B cell (primary cell): Measurements from ENCODE around the gene GCKR. TPM values are rescaled to one million over a fixed set of nuclear protein-coding genes. Genes with fewer than 3 reads are reported as not detected.

ENCODE experiments used
- ATAC-seq: fragments of 200-7000 bp; cut with Tn5 transposase; one replicate; pipeline ENCODE4 v1.10.0; 2021; ENCODE audit warnings: low read depth, mild to moderate bottlenecking, moderate number of reproducible peaks, moderate library complexity
- CTCF ChIA-PET: fragments of 350-600 bp; sonication (Branson Sonifier 250); formaldehyde crosslinking; loops from one replicate; lab custom pipeline; 2021; ENCODE audit warnings: antibody characterized with exemption, inconsistent platforms; lab: Charles Lee
- POLR2A ChIA-PET: fragments of 350-600 bp; sonication (Branson Sonifier 250); formaldehyde crosslinking; loops from one replicate; lab custom pipeline; 2021; ENCODE audit warnings: antibody characterized with exemption; lab: Charles Lee
- DNase-seq: peaks from one replicate; pipeline ENCODE4 v3.0.0; 2013
- H2AFZ ChIP-seq: 2 replicates; pipeline ENCODE4 v1.6.1; 2012; ENCODE audit warnings: mild to moderate bottlenecking, low read depth, low read length; ENCODE audit not compliant: insufficient read depth, poor library complexity, severe bottlenecking
- H3K27ac ChIP-seq, 2 donors: 1 replicate in 1 of 2; 2 replicates in 1 of 2; pipeline ENCODE4 v1.5.1; 2012 to 2013; ENCODE audit warnings: low read length in 2 of 2, mild to moderate bottlenecking in 2 of 2, moderate library complexity in 1 of 2
- H3K27me3 ChIP-seq, 4 experiments: fragments of 200-600 bp in 1 of 4; sonication (generic) in 1 of 4; replicated peaks in 1 of 4; 1 replicate in 2 of 4; 2 replicates in 2 of 4; pipeline versions ENCODE4 v1.6.1 to v1.7.0; 2013 to 2016; ENCODE audit warnings: low read length in 3 of 4, mild to moderate bottlenecking in 2 of 4, mixed read lengths in 1 of 4, moderate library complexity in 1 of 4; ENCODE audit not compliant: insufficient read depth in 4 of 4, control insufficient read depth in 3 of 4; ENCODE audit errors: control extremely low read depth in 1 of 4
- H3K36me3 ChIP-seq, 2 experiments: replicated peaks in 1 of 2; 1 replicate in 1 of 2; 2 replicates in 1 of 2; pipeline versions ENCODE4 v1.6.1 to v1.7.1; 2013; ENCODE audit warnings: low read length in 1 of 2; ENCODE audit not compliant: insufficient read depth in 2 of 2, control insufficient read depth in 1 of 2; ENCODE audit errors: control extremely low read depth in 1 of 2, extremely low read depth in 1 of 2
- H3K4me1 ChIP-seq, 2 donors: fragments of 200-600 bp in 1 of 2; sonication (generic) in 1 of 2; 1 replicate in 1 of 2; 2 replicates in 1 of 2; pipeline versions ENCODE4 v1.5.1 to v1.6.1; 2013 to 2017; ENCODE audit warnings: low read length in 2 of 2; ENCODE audit not compliant: control insufficient read depth in 2 of 2, insufficient read depth in 2 of 2
- H3K4me2 ChIP-seq: replicated peaks from 2 replicates; pipeline ENCODE3; 2012; ENCODE audit warnings: mild to moderate bottlenecking, low read depth, low read length; ENCODE audit not compliant: poor library complexity, severe bottlenecking
- H3K4me3 ChIP-seq, 5 experiments: fragments of 200-600 bp in 1 of 5; sonication (generic) in 1 of 5; 1 replicate in 3 of 5; 2 replicates in 2 of 5; pipeline versions ENCODE4 v1.5.1 to v1.7.0; 2011 to 2016; ENCODE audit warnings: low read length in 4 of 5, mild to moderate bottlenecking in 4 of 5, low read depth in 2 of 5, control low read depth in 1 of 5, moderate library complexity in 1 of 5; ENCODE audit not compliant: insufficient read depth in 1 of 5; ENCODE audit errors: control extremely low read depth in 1 of 5, extremely low read depth in 1 of 5
- H3K79me2 ChIP-seq: fragments of 200-600 bp; sonication (generic); one replicate; pipeline ENCODE4 v1.6.0; 2016; ENCODE audit warnings: low read length; ENCODE audit not compliant: control insufficient read depth, insufficient read depth
- H3K9ac ChIP-seq: fragments of 200-600 bp; sonication (generic); 2 replicates; pipeline ENCODE4 v1.6.1; 2017; ENCODE audit warnings: mild to moderate bottlenecking, low read length, moderate library complexity
- H3K9me3 ChIP-seq, 3 donors: one replicate each; pipeline versions ENCODE4 v1.6.1 to v1.7.1; 2013; ENCODE audit warnings: low read length in 2 of 3; ENCODE audit not compliant: control insufficient read depth in 2 of 3, insufficient read depth in 1 of 3; ENCODE audit errors: control extremely low read depth in 1 of 3
- H4K20me1 ChIP-seq: 2 replicates; pipeline ENCODE4 v1.6.0; 2012; ENCODE audit warnings: mild to moderate bottlenecking, low read length; ENCODE audit not compliant: insufficient read depth, control insufficient read depth, poor library complexity, severe bottlenecking
- H3K27ac Mint-ChIP-seq: one replicate; pipeline ENCODE4 v1.8.0; 2021; ENCODE audit warnings: mixed read lengths
- H3K27me3 Mint-ChIP-seq: one replicate; pipeline ENCODE4 v1.8.0; 2021; ENCODE audit warnings: mixed read lengths
- H3K4me1 Mint-ChIP-seq: one replicate; pipeline ENCODE4 v1.8.0; 2021; ENCODE audit warnings: mixed read lengths
- H3K4me3 Mint-ChIP-seq: one replicate; pipeline ENCODE4 v1.8.0; 2021; ENCODE audit warnings: mixed read lengths
- H3K9me3 Mint-ChIP-seq: one replicate; pipeline ENCODE4 v1.8.0; 2022; ENCODE audit warnings: mixed read lengths; ENCODE audit not compliant: insufficient read depth
- EZH2 ChIP-seq: IDR thresholded peaks from 2 replicates; pipeline ENCODE4 v1.6.1; 2012; ENCODE audit warnings: borderline replicate concordance, low read depth, mild to moderate bottlenecking, moderate library complexity, low read length; ENCODE audit not compliant: insufficient read depth, poor library complexity, severe bottlenecking
- WGBS: methylation state at CpG from one replicate; pipeline ENCODE4 v1.1.5; 2013; ENCODE audit warnings: missing lambda C conversion rate; ENCODE audit not compliant: insufficient coverage; 5-methylcytosine and 5-hydroxymethylcytosine counted together
- intact Hi-C: fragments of 100-400 bp; cut with micrococcal nuclease; formaldehyde crosslinking; loops from one replicate; pipeline ENCODE4 v1.10.0; 2022
- polyA plus RNA-seq: library from polyadenylated mRNA; depleted of rRNA; stranded (reverse); fragments of >200 nt; gene quantifications from 2 replicates; pipeline ENCODE4 v1.2.3, GENCODE V29; 2012
- total RNA-seq, 2 donors: library from RNA; stranded (reverse); fragments of 120-200 nt in 1 of 2; gene quantifications; 1 replicate in 1 of 2; 2 replicates in 1 of 2; pipeline versions ENCODE4 v1.2.3 to v1.2.4, GENCODE V29; 2013 to 2022
- TF ChIP-seq, protein P1 (sequence below): fragments of 200-600 bp; IDR thresholded peaks from one replicate; pipeline ENCODE4 v1.8.0; 2022; ENCODE audit warnings: antibody characterized with exemption, mild to moderate bottlenecking

Gene GCKR
- total and polyA plus RNA-seq, 2 donors (not counting 1 experiment from before 2014, with no cell fraction given), result not detected

DNA sequence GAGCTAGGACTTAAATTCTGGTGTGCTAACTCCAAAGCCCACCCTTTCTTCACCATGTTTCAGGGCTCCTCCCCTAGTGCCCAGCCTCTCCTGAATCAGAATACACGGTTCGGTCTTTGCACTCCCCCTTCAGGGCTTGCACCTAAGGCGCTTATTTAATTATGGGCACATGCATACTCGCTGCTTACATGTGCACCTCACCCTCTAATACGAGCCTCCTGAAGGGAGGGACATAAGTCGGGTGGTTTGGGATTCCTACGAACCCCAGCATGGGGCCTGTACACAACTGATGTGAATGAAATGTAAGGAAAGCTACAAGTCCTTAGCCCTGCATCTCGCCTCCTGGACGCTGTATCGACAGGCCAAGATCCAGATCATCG is 7.5 kb upstream of the GCKR start:
- H3K27me3 Mint-ChIP-seq, result peaks cover 13% of the 10 kb centered on the region
- TF ChIP-seq, protein P1, sequence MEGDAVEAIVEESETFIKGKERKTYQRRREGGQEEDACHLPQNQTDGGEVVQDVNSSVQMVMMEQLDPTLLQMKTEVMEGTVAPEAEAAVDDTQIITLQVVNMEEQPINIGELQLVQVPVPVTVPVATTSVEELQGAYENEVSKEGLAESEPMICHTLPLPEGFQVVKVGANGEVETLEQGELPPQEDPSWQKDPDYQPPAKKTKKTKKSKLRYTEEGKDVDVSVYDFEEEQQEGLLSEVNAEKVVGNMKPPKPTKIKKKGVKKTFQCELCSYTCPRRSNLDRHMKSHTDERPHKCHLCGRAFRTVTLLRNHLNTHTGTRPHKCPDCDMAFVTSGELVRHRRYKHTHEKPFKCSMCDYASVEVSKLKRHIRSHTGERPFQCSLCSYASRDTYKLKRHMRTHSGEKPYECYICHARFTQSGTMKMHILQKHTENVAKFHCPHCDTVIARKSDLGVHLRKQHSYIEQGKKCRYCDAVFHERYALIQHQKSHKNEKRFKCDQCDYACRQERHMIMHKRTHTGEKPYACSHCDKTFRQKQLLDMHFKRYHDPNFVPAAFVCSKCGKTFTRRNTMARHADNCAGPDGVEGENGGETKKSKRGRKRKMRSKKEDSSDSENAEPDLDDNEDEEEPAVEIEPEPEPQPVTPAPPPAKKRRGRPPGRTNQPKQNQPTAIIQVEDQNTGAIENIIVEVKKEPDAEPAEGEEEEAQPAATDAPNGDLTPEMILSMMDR, result no peak
- no peak for TF ChIP-seq EZH2
- intact Hi-C loops, result loop anchor here (1.0 to 5.0 kb wide), 9 partner anchors 47 to 704 kb away; partner anchors contain the start of genes EIF2B4, KRTCAP3, NRBP1 and PPM1G
- peak overlapping the region; percentile 83 for H3K4me2 ChIP-seq
- H3K27ac Mint-ChIP-seq, result peak overlapping the region; percentile 93
- no peaks in the 10 kb centered on the region for H3K79me2 ChIP-seq
- no peaks in the 10 kb centered on the region for H4K20me1 ChIP-seq
- H3K4me1 Mint-ChIP-seq, result peaks cover 27% of the 10 kb centered on the region
- H3K27ac ChIP-seq, result peak overlapping the region; percentile 60 to 84
- H3K9ac ChIP-seq, result peak overlapping the region; percentile 73
- no peak for DNase-seq
- peaks cover 0 to 14% (median 6%) of the 10 kb centered on the region in 4 experiments for H3K27me3 ChIP-seq
- WGBS, result 11% methylated on average over 4 of the region's 11 CpGs
- no peaks in the 10 kb centered on the region for H3K9me3 Mint-ChIP-seq
- POLR2A ChIA-PET, result no interaction called here
- CTCF ChIA-PET, result no interaction called here
- H3K36me3 ChIP-seq, result no peaks in the 10 kb centered on the region
- peak overlapping the region; percentile 92 for H3K4me3 Mint-ChIP-seq
- peak overlapping the region; percentile 57 to 79 (median 59) for H3K4me3 ChIP-seq
- no peak for ATAC-seq
- H3K4me1 ChIP-seq, result peaks cover 12 to 16% of the 10 kb centered on the region in 2 donors
- H2AFZ ChIP-seq, result peak overlapping the region; percentile 73
- H3K9me3 ChIP-seq, result no peaks in the 10 kb centered on the region
